B cell (primary cell): ENCODE results near the gene MRPL34. TPM values are rescaled to one million over a fixed set of nuclear protein-coding genes. Genes with fewer than 3 reads are reported as not detected.

Experiments
- ATAC-seq: fragments of 200-7000 bp; cut with Tn5 transposase; one replicate; pipeline ENCODE4 v1.10.0; 2021; ENCODE audit warnings: low read depth, mild to moderate bottlenecking, moderate number of reproducible peaks, moderate library complexity
- CTCF ChIA-PET: fragments of 350-600 bp; sonication (Branson Sonifier 250); formaldehyde crosslinking; loops from one replicate; lab custom pipeline; 2021; ENCODE audit warnings: antibody characterized with exemption, inconsistent platforms; lab: Charles Lee
- POLR2A ChIA-PET: fragments of 350-600 bp; sonication (Branson Sonifier 250); formaldehyde crosslinking; loops from one replicate; lab custom pipeline; 2021; ENCODE audit warnings: antibody characterized with exemption; lab: Charles Lee
- DNase-seq: peaks from one replicate; pipeline ENCODE4 v3.0.0; 2013
- H2AFZ ChIP-seq: 2 replicates; pipeline ENCODE4 v1.6.1; 2012; ENCODE audit warnings: mild to moderate bottlenecking, low read depth, low read length; ENCODE audit not compliant: insufficient read depth, poor library complexity, severe bottlenecking
- H3K27ac ChIP-seq, 2 donors: 1 replicate in 1 of 2; 2 replicates in 1 of 2; pipeline ENCODE4 v1.5.1; 2012 to 2013; ENCODE audit warnings: low read length in 2 of 2, mild to moderate bottlenecking in 2 of 2, moderate library complexity in 1 of 2
- H3K27me3 ChIP-seq, 4 experiments: fragments of 200-600 bp in 1 of 4; sonication (generic) in 1 of 4; replicated peaks in 1 of 4; 1 replicate in 2 of 4; 2 replicates in 2 of 4; pipeline versions ENCODE4 v1.6.1 to v1.7.0; 2013 to 2016; ENCODE audit warnings: low read length in 3 of 4, mild to moderate bottlenecking in 2 of 4, mixed read lengths in 1 of 4, moderate library complexity in 1 of 4; ENCODE audit not compliant: insufficient read depth in 4 of 4, control insufficient read depth in 3 of 4; ENCODE audit errors: control extremely low read depth in 1 of 4
- H3K36me3 ChIP-seq, 2 experiments: replicated peaks in 1 of 2; 1 replicate in 1 of 2; 2 replicates in 1 of 2; pipeline versions ENCODE4 v1.6.1 to v1.7.1; 2013; ENCODE audit warnings: low read length in 1 of 2; ENCODE audit not compliant: insufficient read depth in 2 of 2, control insufficient read depth in 1 of 2; ENCODE audit errors: control extremely low read depth in 1 of 2, extremely low read depth in 1 of 2
- H3K4me1 ChIP-seq, 2 donors: fragments of 200-600 bp in 1 of 2; sonication (generic) in 1 of 2; 1 replicate in 1 of 2; 2 replicates in 1 of 2; pipeline versions ENCODE4 v1.5.1 to v1.6.1; 2013 to 2017; ENCODE audit warnings: low read length in 2 of 2; ENCODE audit not compliant: control insufficient read depth in 2 of 2, insufficient read depth in 2 of 2
- H3K4me2 ChIP-seq: replicated peaks from 2 replicates; pipeline ENCODE3; 2012; ENCODE audit warnings: mild to moderate bottlenecking, low read depth, low read length; ENCODE audit not compliant: poor library complexity, severe bottlenecking
- H3K4me3 ChIP-seq, 5 experiments: fragments of 200-600 bp in 1 of 5; sonication (generic) in 1 of 5; 1 replicate in 3 of 5; 2 replicates in 2 of 5; pipeline versions ENCODE4 v1.5.1 to v1.7.0; 2011 to 2016; ENCODE audit warnings: low read length in 4 of 5, mild to moderate bottlenecking in 4 of 5, low read depth in 2 of 5, control low read depth in 1 of 5, moderate library complexity in 1 of 5; ENCODE audit not compliant: insufficient read depth in 1 of 5; ENCODE audit errors: control extremely low read depth in 1 of 5, extremely low read depth in 1 of 5
- H3K79me2 ChIP-seq: fragments of 200-600 bp; sonication (generic); one replicate; pipeline ENCODE4 v1.6.0; 2016; ENCODE audit warnings: low read length; ENCODE audit not compliant: control insufficient read depth, insufficient read depth
- H3K9ac ChIP-seq: fragments of 200-600 bp; sonication (generic); 2 replicates; pipeline ENCODE4 v1.6.1; 2017; ENCODE audit warnings: mild to moderate bottlenecking, low read length, moderate library complexity
- H3K9me3 ChIP-seq, 3 donors: one replicate each; pipeline versions ENCODE4 v1.6.1 to v1.7.1; 2013; ENCODE audit warnings: low read length in 2 of 3; ENCODE audit not compliant: control insufficient read depth in 2 of 3, insufficient read depth in 1 of 3; ENCODE audit errors: control extremely low read depth in 1 of 3
- H4K20me1 ChIP-seq: 2 replicates; pipeline ENCODE4 v1.6.0; 2012; ENCODE audit warnings: mild to moderate bottlenecking, low read length; ENCODE audit not compliant: insufficient read depth, control insufficient read depth, poor library complexity, severe bottlenecking
- H3K27ac Mint-ChIP-seq: one replicate; pipeline ENCODE4 v1.8.0; 2021; ENCODE audit warnings: mixed read lengths
- H3K27me3 Mint-ChIP-seq: one replicate; pipeline ENCODE4 v1.8.0; 2021; ENCODE audit warnings: mixed read lengths
- H3K4me1 Mint-ChIP-seq: one replicate; pipeline ENCODE4 v1.8.0; 2021; ENCODE audit warnings: mixed read lengths
- H3K4me3 Mint-ChIP-seq: one replicate; pipeline ENCODE4 v1.8.0; 2021; ENCODE audit warnings: mixed read lengths
- H3K9me3 Mint-ChIP-seq: one replicate; pipeline ENCODE4 v1.8.0; 2022; ENCODE audit warnings: mixed read lengths; ENCODE audit not compliant: insufficient read depth
- CTCF ChIP-seq: fragments of 200-600 bp; IDR thresholded peaks from one replicate; pipeline ENCODE4 v1.8.0; 2022; ENCODE audit warnings: antibody characterized with exemption, mild to moderate bottlenecking
- EZH2 ChIP-seq: IDR thresholded peaks from 2 replicates; pipeline ENCODE4 v1.6.1; 2012; ENCODE audit warnings: borderline replicate concordance, low read depth, mild to moderate bottlenecking, moderate library complexity, low read length; ENCODE audit not compliant: insufficient read depth, poor library complexity, severe bottlenecking
- WGBS: methylation state at CpG from one replicate; pipeline ENCODE4 v1.1.5; 2013; ENCODE audit warnings: missing lambda C conversion rate; ENCODE audit not compliant: insufficient coverage; 5-methylcytosine and 5-hydroxymethylcytosine counted together
- intact Hi-C: fragments of 100-400 bp; cut with micrococcal nuclease; formaldehyde crosslinking; loops from one replicate; pipeline ENCODE4 v1.10.0; 2022
- polyA plus RNA-seq: library from polyadenylated mRNA; depleted of rRNA; stranded (reverse); fragments of >200 nt; gene quantifications from 2 replicates; pipeline ENCODE4 v1.2.3, GENCODE V29; 2012
- total RNA-seq, 2 donors: library from RNA; stranded (reverse); fragments of 120-200 nt in 1 of 2; gene quantifications; 1 replicate in 1 of 2; 2 replicates in 1 of 2; pipeline versions ENCODE4 v1.2.3 to v1.2.4, GENCODE V29; 2013 to 2022

MRPL34 gene
- total and polyA plus RNA-seq, 2 donors (not counting 1 experiment from before 2014, with no cell fraction given) = 16.5 to 45.7 TPM

- DNase-seq (no peak), ATAC-seq (no peak)
- Mint-ChIP-seq H3K4me3 (no peak overlapping the region), H3K4me1 (peaks cover 13% of the 10 kb centered on the region), H3K27ac (no peak overlapping the region), H3K27me3 (peaks cover 6% of the 10 kb centered on the region), H3K9me3 (no peaks in the 10 kb centered on the region)
- POLR2A ChIA-PET = no interaction called here
- Histone ChIP-seq H3K27ac (no peak overlapping the region), H3K27me3 (peaks cover 0 to 14% (median 1%) of the 10 kb centered on the region in 4 experiments), H2AFZ (no peak overlapping the region), H3K4me3 (no peak overlapping the region), H3K36me3 (no peaks in the 10 kb centered on the region), H3K79me2 (no peaks in the 10 kb centered on the region), H3K9ac (no peak overlapping the region), H3K4me1 (peaks cover 13 to 17% of the 10 kb centered on the region in 2 donors), H4K20me1 (peaks cover 8% of the 10 kb centered on the region), H3K9me3 (no peaks in the 10 kb centered on the region), H3K4me2 (no peak overlapping the region)
- CTCF ChIA-PET = no interaction called here
- TF ChIP-seq EZH2 (no peak), CTCF (no peak)
- intact Hi-C loops = no loop called here
- 97% methylated on average over 12 of the region's 17 CpGs for WGBS
Measured at GRCh38 chr19:17325881-17326594, 20.4 kb downstream of the MRPL34 start.

GRCh38 chr19:17326595-17326966, 20.9 kb downstream of the MRPL34 start:
- CTCF ChIA-PET = no interaction called here

More at GRCh38 chr19:17326595-17326966, 20.9 kb downstream of the MRPL34 start:
- DNase-seq (no peak), ATAC-seq (no peak)
- 91% methylated on average over 8 of the region's 11 CpGs for WGBS
- H4K20me1 ChIP-seq = peaks cover 8% of the 10 kb centered on the region
- no peak overlapping the region for H2AFZ ChIP-seq
- no peak overlapping the region for H3K4me2 ChIP-seq
- TF ChIP-seq CTCF (no peak), EZH2 (no peak)
- H3K79me2 ChIP-seq = no peaks in the 10 kb centered on the region
- no peaks in the 10 kb centered on the region for H3K36me3 ChIP-seq
- no peak overlapping the region for H3K4me3 ChIP-seq
- Mint-ChIP-seq H3K27ac (no peak overlapping the region), H3K4me3 (no peak overlapping the region), H3K4me1 (peaks cover 13% of the 10 kb centered on the region), H3K9me3 (no peaks in the 10 kb centered on the region), H3K27me3 (peaks cover 6% of the 10 kb centered on the region)
- no peak overlapping the region for H3K9ac ChIP-seq
- H3K27ac ChIP-seq = no peak overlapping the region
- intact Hi-C loops = no loop called here
- POLR2A ChIA-PET = no interaction called here
- H3K4me1 ChIP-seq = peaks cover 13 to 17% of the 10 kb centered on the region in 2 donors
- no peaks in the 10 kb centered on the region for H3K9me3 ChIP-seq
- peaks cover 0 to 19% (median 1%) of the 10 kb centered on the region in 4 experiments for H3K27me3 ChIP-seq
